Right renal cortex interstitium (tissue), 3 donors: ENCODE data around the gene PTPRM. TPM values are rescaled to one million over a fixed set of nuclear protein-coding genes. Genes with fewer than 3 reads are reported as not detected.

Experiments
- DNase-seq, 3 donors: peaks; one replicate each; pipeline ENCODE4 v3.0.0-alpha.2; 2013; ENCODE audit warnings: low read depth in 3 of 3, low spot score in 2 of 3
- polyA plus RNA-seq, 3 donors: library from polyadenylated mRNA; unstranded; fragments of 120-200 nt; gene quantifications; one replicate each; pipeline ENCODE4 v1.2.1, GENCODE V29; 2013; ENCODE audit not compliant: insufficient read length in 3 of 3

PTPRM gene
- polyA plus RNA-seq, 3 donors = 83.9 to 114 (median 101) TPM

- no peak for DNase-seq
Measured at GRCh38 chr18:7598167-7599047, 31.3 kb downstream of the PTPRM start.

- no peak for DNase-seq
Measured at GRCh38 chr18:7600036-7600435, 32.9 kb downstream of the PTPRM start.

GRCh38 chr18:7600528-7601245 is 33.6 kb downstream of the PTPRM start:
- DNase-seq = no peak

- DNase-seq = no peak
Measured at GRCh38 chr18:7601246-7601615, 34.1 kb downstream of the PTPRM start.

GRCh38 chr18:7601936-7602335 is 34.8 kb downstream of the PTPRM start:
- no peak for DNase-seq

GRCh38 chr18:7603259-7604000 is 36.3 kb downstream of the PTPRM start:
- DNase-seq = no peak

- DNase-seq = no peak
Measured at GRCh38 chr18:7604361-7604760, 37.2 kb downstream of the PTPRM start.

GRCh38 chr18:7605705-7606104 is 38.6 kb downstream of the PTPRM start:
- DNase-seq = no peak

- no peak for DNase-seq
Measured at GRCh38 chr18:7607540-7608173, 40.5 kb downstream of the PTPRM start.

- no peak for DNase-seq
Measured at GRCh38 chr18:7608174-7608550, 41.0 kb downstream of the PTPRM start.

GRCh38 chr18:7608781-7609201 is 41.7 kb downstream of the PTPRM start:
- DNase-seq = no peak

- no peak for DNase-seq
Measured at GRCh38 chr18:7609617-7610016, 42.5 kb downstream of the PTPRM start.

- DNase-seq = no peak
Measured at GRCh38 chr18:7614042-7614441, 46.9 kb downstream of the PTPRM start.

- DNase-seq = no peak
Measured at GRCh38 chr18:7615840-7616239, 48.7 kb downstream of the PTPRM start.

GRCh38 chr18:7616661-7617060 is 49.5 kb downstream of the PTPRM start:
- no peak for DNase-seq

GRCh38 chr18:7617738-7618422 is 50.8 kb downstream of the PTPRM start:
- no peak for DNase-seq

- DNase-seq = no peak
Measured at GRCh38 chr18:7618891-7619442, 51.9 kb downstream of the PTPRM start.

GRCh38 chr18:7619676-7620075 is 52.6 kb downstream of the PTPRM start:
- DNase-seq = no peak

GRCh38 chr18:7622721-7623120 is 55.6 kb downstream of the PTPRM start:
- no peak for DNase-seq

GRCh38 chr18:7623681-7624080 is 56.6 kb downstream of the PTPRM start:
- DNase-seq = no peak
